Measurements from ENCODE around the gene ADGRB2.

DNA sequence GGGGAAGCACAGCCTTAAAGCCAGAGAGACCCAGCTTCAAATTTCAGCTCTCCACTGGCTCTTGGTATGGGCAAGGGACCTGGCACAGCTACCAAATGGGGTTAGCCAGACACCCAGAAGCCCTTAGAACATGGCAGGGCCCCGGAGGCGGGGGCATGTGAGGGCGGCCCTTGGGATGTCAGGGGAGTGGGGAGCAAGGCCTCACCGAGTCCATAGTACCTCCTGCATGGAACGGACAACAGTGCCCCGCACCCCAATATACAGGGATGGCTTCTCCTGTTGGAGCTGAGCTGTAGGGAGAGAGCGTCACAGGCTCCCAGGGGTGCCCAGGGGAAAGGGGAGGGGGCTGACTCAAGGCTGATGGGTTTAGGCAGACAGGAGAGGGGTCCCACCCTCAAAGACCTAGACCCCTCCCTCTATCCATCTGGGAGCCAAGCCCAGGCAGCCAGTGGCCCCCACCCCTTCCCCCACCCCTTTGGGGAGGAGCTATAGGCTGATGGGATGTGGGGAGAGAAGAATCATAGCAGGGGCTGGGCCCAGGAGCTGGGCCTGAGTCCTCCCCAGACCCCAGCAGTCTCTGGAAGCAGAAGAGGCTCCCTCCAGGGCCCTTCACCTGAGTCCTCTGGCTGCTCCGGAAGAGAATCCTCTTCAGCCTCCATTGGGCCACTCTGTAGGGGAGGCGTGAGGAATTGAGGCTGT is 35.2 kb upstream of the ADGRB2 start:
- TF ChIP-seq, protein P1, sequence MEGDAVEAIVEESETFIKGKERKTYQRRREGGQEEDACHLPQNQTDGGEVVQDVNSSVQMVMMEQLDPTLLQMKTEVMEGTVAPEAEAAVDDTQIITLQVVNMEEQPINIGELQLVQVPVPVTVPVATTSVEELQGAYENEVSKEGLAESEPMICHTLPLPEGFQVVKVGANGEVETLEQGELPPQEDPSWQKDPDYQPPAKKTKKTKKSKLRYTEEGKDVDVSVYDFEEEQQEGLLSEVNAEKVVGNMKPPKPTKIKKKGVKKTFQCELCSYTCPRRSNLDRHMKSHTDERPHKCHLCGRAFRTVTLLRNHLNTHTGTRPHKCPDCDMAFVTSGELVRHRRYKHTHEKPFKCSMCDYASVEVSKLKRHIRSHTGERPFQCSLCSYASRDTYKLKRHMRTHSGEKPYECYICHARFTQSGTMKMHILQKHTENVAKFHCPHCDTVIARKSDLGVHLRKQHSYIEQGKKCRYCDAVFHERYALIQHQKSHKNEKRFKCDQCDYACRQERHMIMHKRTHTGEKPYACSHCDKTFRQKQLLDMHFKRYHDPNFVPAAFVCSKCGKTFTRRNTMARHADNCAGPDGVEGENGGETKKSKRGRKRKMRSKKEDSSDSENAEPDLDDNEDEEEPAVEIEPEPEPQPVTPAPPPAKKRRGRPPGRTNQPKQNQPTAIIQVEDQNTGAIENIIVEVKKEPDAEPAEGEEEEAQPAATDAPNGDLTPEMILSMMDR (IDR thresholded peaks at IDR 0.05; ENCODE audit: borderline replicate concordance, extremely low read depth, low read length, poor library complexity, severe bottlenecking) = no peak
- no peak for TF ChIP-seq EZH2 (IDR thresholded peaks at IDR 0.05; ENCODE audit: borderline replicate concordance, low read depth, low read length, severe bottlenecking)

Measured in DND-41 (cell line).